Effector CD8-positive, alpha-beta T cell (primary cell): ENCODE measurements around the gene BAHD1.

Experiments used
- DNase-seq: peaks from one replicate; lab custom pipeline; 2025; lab: John Stamatoyannopoulos, UW

BAHD1 gene

GRCh38 chr15:40498891-40499290, 58.1 kb downstream of the BAHD1 start:
- no peak for DNase-seq

- DNase-seq, result no peak
These were observed 59.2 kb downstream of the BAHD1 start for GRCh38 chr15:40499931-40500330.

GRCh38 chr15:40500568-40501330, 60.0 kb downstream of the BAHD1 start:
- DNase-seq, result no peak

- no peak for DNase-seq
These were observed 60.7 kb downstream of the BAHD1 start for GRCh38 chr15:40501487-40501886.

- peak; percentile 46 for DNase-seq
These were observed 66.3 kb downstream of the BAHD1 start for GRCh38 chr15:40506964-40507571.

GRCh38 chr15:40508216-40508615, 67.5 kb downstream of the BAHD1 start:
- no peak for DNase-seq

- no peak for DNase-seq
These were observed 69.4 kb downstream of the BAHD1 start for GRCh38 chr15:40510201-40510600.

- DNase-seq, result no peak
These were observed 70.3 kb downstream of the BAHD1 start for GRCh38 chr15:40511093-40511471.

GRCh38 chr15:40511472-40512133, 70.8 kb downstream of the BAHD1 start:
- no peak for DNase-seq

- no peak for DNase-seq
These were observed 71.7 kb downstream of the BAHD1 start for GRCh38 chr15:40512440-40512839.

GRCh38 chr15:40513609-40514008, 72.9 kb downstream of the BAHD1 start:
- no peak for DNase-seq

GRCh38 chr15:40516322-40516721, 75.6 kb downstream of the BAHD1 start:
- DNase-seq, result no peak
